A549 (cell line): Measurements from ENCODE around the gene SERPINA10. TPM values are rescaled to one million over a fixed set of nuclear protein-coding genes. Genes with fewer than 3 reads are reported as not detected.

Experiments
- ATAC-seq, 2 experiments: fragments of 200-7000 bp in 1 of 2; fragments of >200 bp in 1 of 2; cut with Nextera tagmentation in 1 of 2; cut with Tn5 transposase in 1 of 2; 3 replicates each; pipeline versions ENCODE4 v1.8.0 to v1.9.1; 2018 to 2020; ENCODE audit warnings: mild to moderate bottlenecking in 1 of 2, moderate library complexity in 1 of 2
- CTCF ChIA-PET: fragments of 300-600 bp; sonication (Branson Sonifier 250); formaldehyde crosslinking; extraction: SDS; loops from one replicate; lab custom pipeline; 2021; ENCODE audit warnings: antibody characterized with exemption, inconsistent platforms; lab: Yijun Ruan, JAX
- POLR2A ChIA-PET: fragments of 350-600 bp; formaldehyde crosslinking; extraction: SDS; loops from one replicate; lab custom pipeline; 2021; ENCODE audit warnings: antibody characterized with exemption, inconsistent platforms; lab: Yijun Ruan, JAX
- DNase-seq, 2 experiments: peaks; one replicate each; pipeline versions ENCODE4 v3.0.0 to v3.0.0-alpha.2; 2011 to 2016; ENCODE audit warnings: low read depth in 1 of 2, low spot score in 1 of 2
- FAIRE-seq: peaks from 2 replicates; lab custom pipeline; 2011; peaks lifted over from hg19 to GRCh38; lab: Jason Lieb, UNC
- H3K27ac ChIP-seq, 2 experiments: fragments of >200 bp; sonication (Bioruptor Twin); formaldehyde crosslinking; 3 replicates each; pipeline ENCODE4 v1.5.1; 2016 to 2017
- H3K4me1 ChIP-seq: fragments of >200 bp; sonication (Bioruptor Twin); formaldehyde crosslinking; 3 replicates; pipeline ENCODE4 v1.6.1; 2016
- H3K4me2 ChIP-seq: fragments of >200 bp; sonication (Bioruptor Twin); formaldehyde crosslinking; 3 replicates; pipeline ENCODE4 v1.6.1; 2016
- H3K4me3 ChIP-seq: fragments of >200 bp; sonication (Bioruptor Twin); formaldehyde crosslinking; 3 replicates; pipeline ENCODE4 v1.5.1; 2016
- H3K9me3 ChIP-seq: fragments of >200 bp; sonication (Bioruptor Twin); formaldehyde crosslinking; 3 replicates; pipeline ENCODE4 v1.6.1; 2016
- BHLHE40 ChIP-seq: IDR thresholded peaks from 2 replicates; pipeline ENCODE4 v1.6.1; 2012; ENCODE audit warnings: low read depth, low read length, inconsistent platforms
- CEBPB ChIP-seq, 2 experiments: fragments of >200 bp in 1 of 2; sonication (Bioruptor Twin) in 1 of 2; formaldehyde crosslinking in 1 of 2; IDR thresholded peaks; 2 replicates each; pipeline ENCODE4 v1.6.1; 2012 to 2016
- FOXS1 ChIP-seq: fragments of 250-450 bp; sonication (Bioruptor Pico); IDR thresholded peaks from 2 replicates; pipeline ENCODE4 v1.5.0; 2020; ENCODE audit warnings: mild to moderate bottlenecking, moderate library complexity
- GATA3 ChIP-seq: IDR thresholded peaks from 2 replicates; pipeline ENCODE4 v1.6.1; 2012; ENCODE audit warnings: borderline replicate concordance
- HOXB5 ChIP-seq: fragments of 250-450 bp; sonication (Bioruptor Pico); IDR thresholded peaks from 2 replicates; pipeline ENCODE4 v1.5.0; 2020; ENCODE audit warnings: mild to moderate bottlenecking, moderate library complexity
- MAFK ChIP-seq: fragments of 450-650 bp; IDR thresholded peaks from 2 replicates; pipeline ENCODE4 v1.6.1; 2014; ENCODE audit not compliant: partially characterized antibody
- NFE2L2 ChIP-seq: fragments of 150-350 bp; conservative IDR thresholded peaks from 2 replicates; pipeline ENCODE4 v1.6.1; 2014; ENCODE audit warnings: low read length
- NR3C1 ChIP-seq: fragments of >200 bp; sonication (Bioruptor Twin); formaldehyde crosslinking; IDR thresholded peaks from 3 replicates; pipeline ENCODE4 v1.6.1; 2017
- PHF8 ChIP-seq: fragments of 200-600 bp; sonication (generic); IDR thresholded peaks from 2 replicates; pipeline ENCODE4 v1.6.1; 2016; ENCODE audit warnings: low read depth, mild to moderate bottlenecking, antibody characterized with exemption, moderate library complexity, borderline replicate concordance
- POLR2A ChIP-seq: IDR thresholded peaks from 2 replicates; pipeline ENCODE4 v1.6.1; 2012; ENCODE audit warnings: mild to moderate bottlenecking, low read length
- RARB ChIP-seq: fragments of 250-450 bp; sonication (Bioruptor Pico); IDR thresholded peaks from 2 replicates; pipeline ENCODE4 v1.8.0; 2021; ENCODE audit warnings: mild to moderate bottlenecking, moderate library complexity
- RCOR1 ChIP-seq: fragments of 150-350 bp; IDR thresholded peaks from 2 replicates; pipeline ENCODE4 v1.6.1; 2014; ENCODE audit warnings: antibody characterized with exemption, low read length, low read depth
- RFX5 ChIP-seq: fragments of 450-650 bp; IDR thresholded peaks from 2 replicates; pipeline ENCODE4 v1.7.1; 2014; ENCODE audit warnings: antibody characterized with exemption, mild to moderate bottlenecking, moderate library complexity
- RNF2 ChIP-seq: fragments of 200-600 bp; sonication (generic); IDR thresholded peaks from 2 replicates; pipeline ENCODE4 v1.6.1; 2016; ENCODE audit warnings: low read depth, mild to moderate bottlenecking, antibody characterized with exemption, moderate library complexity, borderline replicate concordance
- SMC3 ChIP-seq: fragments of >200 bp; sonication (Bioruptor Twin); formaldehyde crosslinking; IDR thresholded peaks from 3 replicates; pipeline ENCODE4 v1.6.1; 2018; ENCODE audit warnings: inconsistent platforms
- SREBF2 ChIP-seq: fragments of 450-650 bp; IDR thresholded peaks from 2 replicates; pipeline ENCODE4 v1.6.1; 2014; ENCODE audit warnings: mild to moderate bottlenecking, moderate library complexity
- TFCP2L1 ChIP-seq: fragments of 250-450 bp; sonication (Bioruptor Pico); IDR thresholded peaks from 2 replicates; pipeline ENCODE4 v1.5.0; 2021; ENCODE audit warnings: mild to moderate bottlenecking
- ZFP36 ChIP-seq: fragments of 450-650 bp; IDR thresholded peaks from 2 replicates; pipeline ENCODE4 v1.6.1; 2014; ENCODE audit warnings: borderline replicate concordance; ENCODE audit not compliant: partially characterized antibody
- WGBS: methylation state at CpG from one replicate; pipeline ENCODE4 v1.1.6; 2017; ENCODE audit errors: missing lambda C conversion rate; 5-methylcytosine and 5-hydroxymethylcytosine counted together
- polyA plus RNA-seq, 4 experiments: library from polyadenylated mRNA; depleted of rRNA in 3 of 4; stranded (reverse); fragments of >200 nt; fragmentation: RNase III in 1 of 4; extraction: RNeasy Plus Mini Kit Qiagen cat#74134 plus additional on column Dnase treatment in 1 of 4; gene quantifications; 2 replicates in 3 of 4; 3 replicates in 1 of 4; pipeline ENCODE4 v1.2.3, GENCODE V29; 2011 to 2017
- TF ChIP-seq, protein P1 (sequence below): IDR thresholded peaks from 2 replicates; pipeline ENCODE4 v1.6.1; 2012
- TF ChIP-seq, protein P2 (sequence below): IDR thresholded peaks from 2 replicates; pipeline ENCODE4 v1.6.1; 2012; ENCODE audit warnings: low read depth, borderline replicate concordance
- TF ChIP-seq, protein P3 (sequence below): fragments of >200 bp; sonication (Bioruptor Twin); formaldehyde crosslinking; IDR thresholded peaks from 3 replicates; pipeline ENCODE4 v1.5.1; 2016
- TF ChIP-seq, protein P4 (sequence below): fragments of >200 bp; sonication (Bioruptor Twin); formaldehyde crosslinking; IDR thresholded peaks from 2 replicates; pipeline ENCODE4 v1.6.1; 2016
- TF ChIP-seq, protein P5 (sequence below): fragments of 150-350 bp; IDR thresholded peaks from 2 replicates; pipeline ENCODE4 v1.6.1; 2014; ENCODE audit warnings: low read depth, mild to moderate bottlenecking, low read length
- TF ChIP-seq, protein P6 (sequence below): fragments of 200-600 bp; sonication (generic); IDR thresholded peaks from 2 replicates; pipeline ENCODE4 v1.6.1; 2016; ENCODE audit warnings: antibody characterized with exemption, mild to moderate bottlenecking, moderate library complexity

SERPINA10 gene
- polyA plus RNA-seq, 2 of the 4 experiments (the other 2 are of a cell fraction): 0.03 to 0.04 TPM

DNA sequence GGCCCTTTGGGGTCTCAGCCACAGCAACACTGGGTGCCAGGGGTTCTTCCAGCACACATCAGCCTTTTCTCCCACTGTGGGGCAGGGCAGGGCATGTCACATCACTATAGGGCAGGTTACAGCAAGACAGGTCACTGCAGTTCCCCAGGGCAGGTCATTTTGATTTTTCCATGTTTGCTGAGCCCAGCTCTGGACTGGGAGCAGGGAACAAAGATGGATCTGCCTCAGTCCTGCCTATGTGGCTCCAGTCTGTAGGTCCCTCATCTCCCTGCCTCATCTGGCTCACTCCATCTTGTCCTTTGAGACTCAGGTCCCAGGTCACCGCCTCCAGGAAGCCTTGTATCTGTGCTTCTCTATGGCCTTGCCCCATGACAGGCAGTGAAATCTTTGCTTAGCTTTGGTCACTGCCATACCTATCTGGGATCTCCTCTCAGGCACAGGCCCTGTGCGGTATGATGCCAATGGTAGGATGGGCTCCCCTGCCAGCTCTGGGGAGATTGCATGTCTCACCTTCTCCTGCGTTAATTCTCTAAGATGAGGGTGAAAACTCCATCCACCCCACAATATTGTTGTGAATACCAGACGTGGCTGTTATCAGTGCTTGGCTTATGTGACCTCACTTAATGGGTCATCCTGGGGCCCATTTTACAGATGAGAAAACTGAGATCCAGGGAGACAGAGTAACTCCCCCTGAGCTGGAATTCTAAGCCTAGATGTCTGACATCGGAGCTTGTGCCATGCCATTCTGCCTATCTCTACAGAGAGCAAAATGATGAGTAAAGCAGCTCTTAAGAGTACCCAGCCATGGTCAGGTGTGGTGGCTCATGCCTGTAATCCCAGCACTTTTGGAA, 28.6 kb upstream of the SERPINA10 start:
- Histone ChIP-seq H3K4me1 (peaks cover 7% of the 10 kb centered on the region; the same call in 1 of the 3 replicates), H3K4me3 (no peak overlapping the region), H3K4me2 (no peak overlapping the region), H3K27ac (no peak overlapping the region), H3K9me3 (no peaks in the 10 kb centered on the region)
- DNase-seq: no peak
- CTCF ChIA-PET: interaction anchor here (1.4 to 1.5 kb wide), 2 partner anchors 10 to 16 kb away, joined by 3 to 4 read pairs; no protein-coding TSS in a partner anchor
- POLR2A ChIA-PET: no interaction called here
- no peak for FAIRE-seq
- TF ChIP-seq PHF8 (no peak), SMC3 (no peak)
- 78% methylated on average over 5 of the region's 5 CpGs for WGBS
- ATAC-seq: no peak

DNA sequence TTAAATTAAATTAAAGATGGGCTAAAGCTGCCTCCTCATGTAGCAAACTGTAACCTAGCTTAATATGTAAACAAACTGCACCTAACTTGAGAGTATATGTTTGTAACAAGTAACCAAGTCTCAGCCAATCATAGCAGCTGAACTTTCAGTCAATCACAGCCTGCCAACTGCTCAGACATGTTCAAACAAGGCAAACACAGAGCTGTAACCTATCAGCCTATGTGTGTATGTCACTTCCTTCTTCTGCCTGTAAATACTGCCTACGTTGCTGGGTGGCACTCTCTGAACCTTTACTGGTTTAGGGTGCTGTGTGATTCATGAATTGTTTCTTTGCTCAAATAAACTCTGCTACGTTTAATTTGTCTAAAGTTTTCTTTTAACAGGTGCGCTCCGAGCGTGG, 27.2 kb upstream of the SERPINA10 start:
- TF ChIP-seq, protein P1, sequence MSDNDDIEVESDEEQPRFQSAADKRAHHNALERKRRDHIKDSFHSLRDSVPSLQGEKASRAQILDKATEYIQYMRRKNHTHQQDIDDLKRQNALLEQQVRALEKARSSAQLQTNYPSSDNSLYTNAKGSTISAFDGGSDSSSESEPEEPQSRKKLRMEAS: no peak
- TF ChIP-seq SREBF2 (no peak), GATA3 (no peak), RFX5 (no peak), RNF2 (no peak), BHLHE40 (no peak), CEBPB (IDR thresholded peaks at IDR 0.05) (no peak)
- TF ChIP-seq, protein P2, sequence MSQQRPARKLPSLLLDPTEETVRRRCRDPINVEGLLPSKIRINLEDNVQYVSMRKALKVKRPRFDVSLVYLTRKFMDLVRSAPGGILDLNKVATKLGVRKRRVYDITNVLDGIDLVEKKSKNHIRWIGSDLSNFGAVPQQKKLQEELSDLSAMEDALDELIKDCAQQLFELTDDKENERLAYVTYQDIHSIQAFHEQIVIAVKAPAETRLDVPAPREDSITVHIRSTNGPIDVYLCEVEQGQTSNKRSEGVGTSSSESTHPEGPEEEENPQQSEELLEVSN: no peak
- TF ChIP-seq, protein P3, sequence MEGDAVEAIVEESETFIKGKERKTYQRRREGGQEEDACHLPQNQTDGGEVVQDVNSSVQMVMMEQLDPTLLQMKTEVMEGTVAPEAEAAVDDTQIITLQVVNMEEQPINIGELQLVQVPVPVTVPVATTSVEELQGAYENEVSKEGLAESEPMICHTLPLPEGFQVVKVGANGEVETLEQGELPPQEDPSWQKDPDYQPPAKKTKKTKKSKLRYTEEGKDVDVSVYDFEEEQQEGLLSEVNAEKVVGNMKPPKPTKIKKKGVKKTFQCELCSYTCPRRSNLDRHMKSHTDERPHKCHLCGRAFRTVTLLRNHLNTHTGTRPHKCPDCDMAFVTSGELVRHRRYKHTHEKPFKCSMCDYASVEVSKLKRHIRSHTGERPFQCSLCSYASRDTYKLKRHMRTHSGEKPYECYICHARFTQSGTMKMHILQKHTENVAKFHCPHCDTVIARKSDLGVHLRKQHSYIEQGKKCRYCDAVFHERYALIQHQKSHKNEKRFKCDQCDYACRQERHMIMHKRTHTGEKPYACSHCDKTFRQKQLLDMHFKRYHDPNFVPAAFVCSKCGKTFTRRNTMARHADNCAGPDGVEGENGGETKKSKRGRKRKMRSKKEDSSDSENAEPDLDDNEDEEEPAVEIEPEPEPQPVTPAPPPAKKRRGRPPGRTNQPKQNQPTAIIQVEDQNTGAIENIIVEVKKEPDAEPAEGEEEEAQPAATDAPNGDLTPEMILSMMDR: no peak
- ATAC-seq (peak; percentile 78 to 79), FAIRE-seq (peak; percentile 63), DNase-seq (peak in 1 of 2 experiments; percentile 62)
- no peaks in the 10 kb centered on the region for H3K9me3 ChIP-seq
- 50% methylated on average over 5 of the region's 5 CpGs for WGBS
- CTCF ChIA-PET: interaction anchor here (1.0 to 1.4 kb wide), 3 partner anchors 14 to 309 kb away, joined by 3 read pairs; no protein-coding TSS in a partner anchor
- no peak overlapping the region for H3K4me3 ChIP-seq
- no peak overlapping the region for H3K27ac ChIP-seq
- POLR2A ChIA-PET: no interaction called here
- no peak overlapping the region for H3K4me2 ChIP-seq
- H3K4me1 ChIP-seq: peaks cover 7% of the 10 kb centered on the region; the same call in 1 of the 3 replicates

DNA sequence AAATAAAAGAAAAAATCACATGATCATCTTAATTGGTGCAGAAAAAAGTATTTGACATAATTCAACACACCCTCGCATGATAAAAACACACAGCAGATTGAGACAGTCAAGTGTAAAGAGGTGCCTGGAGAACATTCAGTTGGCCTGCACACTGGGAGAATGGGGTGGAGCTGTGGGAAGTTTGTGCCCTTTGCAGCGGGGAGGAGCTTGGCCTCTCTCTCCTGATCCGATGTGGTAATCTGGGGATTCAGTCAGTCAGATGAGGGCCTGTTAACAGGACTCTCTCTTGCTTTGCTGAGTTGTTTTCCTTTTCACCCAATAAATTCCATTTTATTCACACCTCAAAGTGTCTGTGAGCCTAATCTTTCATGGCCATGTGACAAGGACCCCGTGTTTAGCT, 24.2 kb upstream of the SERPINA10 start:
- FAIRE-seq (no peak), ATAC-seq (no peak), DNase-seq (no peak)
- Histone ChIP-seq H3K9me3 (no peaks in the 10 kb centered on the region), H3K4me1 (no peaks in the 10 kb centered on the region), H3K27ac (no peak overlapping the region), H3K4me2 (no peak overlapping the region), H3K4me3 (no peak overlapping the region)
- CTCF ChIA-PET: interaction anchor here (0.7 kb wide), 1 partner anchor 938 kb away, joined by 3 read pairs; no protein-coding TSS in a partner anchor
- WGBS: 32% methylated on average over 4 of the region's 4 CpGs
- POLR2A ChIA-PET: no interaction called here
- TF ChIP-seq TFCP2L1 (CRISPR knock-in tag): no peak
- TF ChIP-seq FOXS1 (CRISPR knock-in tag): no peak
- TF ChIP-seq HOXB5 (CRISPR knock-in tag): no peak
- TF ChIP-seq NFE2L2: no peak
- TF ChIP-seq, protein P4, sequence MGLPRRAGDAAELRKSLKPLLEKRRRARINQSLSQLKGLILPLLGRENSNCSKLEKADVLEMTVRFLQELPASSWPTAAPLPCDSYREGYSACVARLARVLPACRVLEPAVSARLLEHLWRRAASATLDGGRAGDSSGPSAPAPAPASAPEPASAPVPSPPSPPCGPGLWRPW: no peak
- TF ChIP-seq, protein P5, sequence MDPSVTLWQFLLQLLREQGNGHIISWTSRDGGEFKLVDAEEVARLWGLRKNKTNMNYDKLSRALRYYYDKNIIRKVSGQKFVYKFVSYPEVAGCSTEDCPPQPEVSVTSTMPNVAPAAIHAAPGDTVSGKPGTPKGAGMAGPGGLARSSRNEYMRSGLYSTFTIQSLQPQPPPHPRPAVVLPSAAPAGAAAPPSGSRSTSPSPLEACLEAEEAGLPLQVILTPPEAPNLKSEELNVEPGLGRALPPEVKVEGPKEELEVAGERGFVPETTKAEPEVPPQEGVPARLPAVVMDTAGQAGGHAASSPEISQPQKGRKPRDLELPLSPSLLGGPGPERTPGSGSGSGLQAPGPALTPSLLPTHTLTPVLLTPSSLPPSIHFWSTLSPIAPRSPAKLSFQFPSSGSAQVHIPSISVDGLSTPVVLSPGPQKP: no peak
- TF ChIP-seq POLR2A: no peak
- no peak for TF ChIP-seq NR3C1
- TF ChIP-seq, protein P6, sequence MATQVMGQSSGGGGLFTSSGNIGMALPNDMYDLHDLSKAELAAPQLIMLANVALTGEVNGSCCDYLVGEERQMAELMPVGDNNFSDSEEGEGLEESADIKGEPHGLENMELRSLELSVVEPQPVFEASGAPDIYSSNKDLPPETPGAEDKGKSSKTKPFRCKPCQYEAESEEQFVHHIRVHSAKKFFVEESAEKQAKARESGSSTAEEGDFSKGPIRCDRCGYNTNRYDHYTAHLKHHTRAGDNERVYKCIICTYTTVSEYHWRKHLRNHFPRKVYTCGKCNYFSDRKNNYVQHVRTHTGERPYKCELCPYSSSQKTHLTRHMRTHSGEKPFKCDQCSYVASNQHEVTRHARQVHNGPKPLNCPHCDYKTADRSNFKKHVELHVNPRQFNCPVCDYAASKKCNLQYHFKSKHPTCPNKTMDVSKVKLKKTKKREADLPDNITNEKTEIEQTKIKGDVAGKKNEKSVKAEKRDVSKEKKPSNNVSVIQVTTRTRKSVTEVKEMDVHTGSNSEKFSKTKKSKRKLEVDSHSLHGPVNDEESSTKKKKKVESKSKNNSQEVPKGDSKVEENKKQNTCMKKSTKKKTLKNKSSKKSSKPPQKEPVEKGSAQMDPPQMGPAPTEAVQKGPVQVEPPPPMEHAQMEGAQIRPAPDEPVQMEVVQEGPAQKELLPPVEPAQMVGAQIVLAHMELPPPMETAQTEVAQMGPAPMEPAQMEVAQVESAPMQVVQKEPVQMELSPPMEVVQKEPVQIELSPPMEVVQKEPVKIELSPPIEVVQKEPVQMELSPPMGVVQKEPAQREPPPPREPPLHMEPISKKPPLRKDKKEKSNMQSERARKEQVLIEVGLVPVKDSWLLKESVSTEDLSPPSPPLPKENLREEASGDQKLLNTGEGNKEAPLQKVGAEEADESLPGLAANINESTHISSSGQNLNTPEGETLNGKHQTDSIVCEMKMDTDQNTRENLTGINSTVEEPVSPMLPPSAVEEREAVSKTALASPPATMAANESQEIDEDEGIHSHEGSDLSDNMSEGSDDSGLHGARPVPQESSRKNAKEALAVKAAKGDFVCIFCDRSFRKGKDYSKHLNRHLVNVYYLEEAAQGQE: no peak
- no peak for TF ChIP-seq MAFK
- TF ChIP-seq RARB (CRISPR knock-in tag): no peak
- TF ChIP-seq RCOR1: no peak
- TF ChIP-seq ZFP36: no peak
